ENCODE measurements around the gene PRKAR1B.

PRKAR1B gene

GRCh38 chr7:521221-522070, 205.6 kb downstream of the PRKAR1B start:
- no peak for DNase-seq (ENCODE audit: low spot score)

- no peak for DNase-seq (ENCODE audit: low spot score)
Observed at GRCh38 chr7:520503-521161, 206.4 kb downstream of the PRKAR1B start.

GRCh38 chr7:519484-520390, 207.3 kb downstream of the PRKAR1B start, which contains the start of gene PDGFA:
TSS of gene PDGFA (minus strand) at chr7:519846. CDS start at chr7:519001, 845 bp downstream.
- no peak for DNase-seq (ENCODE audit: low spot score)

GRCh38 chr7:518630-519483, 208.2 kb downstream of the PRKAR1B start:
- DNase-seq (ENCODE audit: low spot score): no peak

- DNase-seq (ENCODE audit: low spot score): no peak
Observed at GRCh38 chr7:517774-518629, 209.1 kb downstream of the PRKAR1B start.

- DNase-seq (ENCODE audit: low spot score): no peak
Observed at GRCh38 chr7:516606-517456, 210.2 kb downstream of the PRKAR1B start.

GRCh38 chr7:516216-516605, 210.9 kb downstream of the PRKAR1B start:
- DNase-seq (ENCODE audit: low spot score): no peak

DNA sequence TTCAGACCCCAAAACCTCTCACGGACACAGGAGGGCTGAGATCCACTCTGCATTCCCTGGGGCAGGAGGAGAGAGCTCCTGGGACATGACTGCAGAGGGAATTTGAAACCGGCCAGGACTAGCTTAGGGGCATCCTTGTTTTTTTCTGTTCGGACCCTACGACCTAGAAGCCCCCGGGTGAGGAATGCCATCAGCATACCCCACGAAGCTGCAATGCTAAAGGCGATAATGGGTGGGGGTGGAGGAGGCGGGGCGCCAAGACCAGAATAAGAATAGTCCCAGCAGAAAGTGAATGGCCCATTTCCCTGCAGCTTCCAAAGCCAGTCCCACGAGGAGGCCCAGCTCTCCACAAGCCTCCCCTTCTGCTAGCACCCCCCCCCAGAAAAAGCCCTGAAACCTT, 211.5 kb downstream of the PRKAR1B start:
- DNase-seq (ENCODE audit: low spot score): no peak

DNA sequence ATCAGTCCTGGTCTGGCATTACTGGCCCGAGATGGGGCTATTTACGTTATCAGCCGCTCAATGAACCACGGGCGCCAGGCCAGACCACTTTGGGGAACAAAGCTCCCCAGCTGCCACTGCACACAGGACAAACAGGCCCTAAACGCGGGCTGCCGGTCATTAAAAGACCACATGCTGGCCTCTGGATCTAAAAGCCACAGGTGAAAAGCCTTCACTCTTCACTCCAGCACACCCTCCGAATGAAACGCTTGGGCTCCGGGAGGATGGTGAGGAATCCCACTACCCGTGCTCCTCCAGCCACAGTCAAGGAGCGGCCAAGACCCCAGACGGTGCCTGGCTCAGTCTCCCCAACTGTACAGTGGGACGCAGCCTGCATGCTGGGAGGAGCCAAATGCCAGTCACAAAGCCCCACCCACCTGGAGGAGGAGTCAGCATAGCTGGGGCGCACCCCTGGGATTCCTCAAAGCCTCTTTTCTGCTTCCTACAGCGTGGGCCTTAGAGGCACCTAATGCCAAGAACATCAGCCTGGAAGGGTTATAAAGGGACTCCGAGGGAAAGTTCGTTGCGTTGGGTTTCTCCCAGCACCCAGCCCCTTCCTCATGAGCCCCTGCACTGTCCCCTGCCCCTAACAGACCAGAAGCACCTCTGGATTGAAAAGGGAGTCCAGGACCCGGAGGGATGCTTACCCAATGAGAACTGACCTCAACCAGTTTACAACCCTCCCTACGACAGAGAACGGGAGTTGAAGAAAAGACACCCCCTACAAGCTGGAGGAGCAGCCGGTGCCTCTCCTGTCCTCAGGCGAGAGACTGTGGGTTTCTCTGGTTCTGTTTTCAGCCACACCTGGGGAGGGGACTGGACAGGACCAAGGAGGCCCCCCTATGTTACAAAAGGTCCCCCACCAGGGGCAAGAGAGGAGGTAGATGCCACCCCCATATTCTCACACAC, 212.2 kb downstream of the PRKAR1B start:
- no peak for DNase-seq (ENCODE audit: low spot score)

- DNase-seq (ENCODE audit: low spot score): no peak
Observed at GRCh38 chr7:514242-514641, 212.8 kb downstream of the PRKAR1B start.

DNA sequence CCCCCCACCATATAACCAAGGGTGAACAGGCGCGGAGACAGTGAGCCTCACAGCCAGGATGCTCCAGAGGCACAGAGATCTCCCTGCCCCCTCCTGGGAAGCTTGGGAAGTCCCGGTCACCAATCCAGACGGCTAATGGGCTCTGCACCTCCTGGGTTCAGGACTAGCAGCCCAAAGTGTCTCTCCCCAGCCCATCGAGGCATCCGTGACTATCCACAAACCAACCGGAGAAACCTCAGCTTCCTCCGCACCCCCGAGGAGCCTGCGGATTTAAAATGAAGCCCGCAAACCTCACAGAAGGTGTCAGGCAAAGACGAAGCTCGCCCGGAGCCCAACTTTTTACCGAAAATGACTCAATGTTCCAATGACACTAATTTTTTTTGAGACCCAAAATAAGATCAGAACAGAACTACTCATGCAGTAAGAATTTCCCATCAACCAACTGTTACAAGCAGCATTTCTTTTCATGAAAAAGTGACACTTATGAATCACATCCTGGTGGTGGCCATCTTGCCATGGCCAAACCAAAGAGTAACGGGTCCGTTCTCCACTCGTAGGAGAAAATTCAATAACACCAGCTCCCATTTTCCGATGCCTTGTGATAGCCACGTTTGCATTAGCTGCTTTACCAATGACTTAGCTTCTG, 213.4 kb downstream of the PRKAR1B start:
- peak; percentile 82 for DNase-seq (ENCODE audit: low spot score)

- DNase-seq (ENCODE audit: low spot score): no peak
Observed at GRCh38 chr7:512541-513311, 214.4 kb downstream of the PRKAR1B start.

DNA sequence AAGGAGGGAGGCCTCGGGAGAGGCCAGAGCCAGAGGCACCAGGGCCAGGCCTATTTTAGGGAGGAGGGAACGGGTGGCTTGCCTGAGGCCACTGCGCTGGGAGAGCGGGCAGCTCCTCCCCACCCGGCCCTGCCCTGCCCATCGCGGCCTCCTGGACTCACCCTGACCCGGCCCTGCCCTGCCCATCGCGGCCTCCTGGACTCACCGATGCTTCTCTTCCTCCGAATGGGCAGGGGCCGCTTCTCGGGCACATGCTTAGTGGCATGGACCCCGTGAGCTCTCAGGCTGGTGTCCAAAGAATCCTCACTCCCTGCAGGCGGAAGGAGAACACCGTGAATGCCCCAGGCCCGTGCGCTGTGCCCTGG, 215.0 kb downstream of the PRKAR1B start:
- no peak for DNase-seq (ENCODE audit: low spot score)

- DNase-seq (ENCODE audit: low spot score): no peak
Observed at GRCh38 chr7:511476-512145, 215.5 kb downstream of the PRKAR1B start.

- DNase-seq (ENCODE audit: low spot score): no peak
Observed at GRCh38 chr7:510782-511281, 216.2 kb downstream of the PRKAR1B start.

GRCh38 chr7:510131-510481, 217.0 kb downstream of the PRKAR1B start:
- no peak for DNase-seq (ENCODE audit: low spot score)
